ENCODE measurements around the gene BMP6. TPM values are rescaled to one million over a fixed set of nuclear protein-coding genes. Genes with fewer than 3 reads are reported as not detected.

BMP6 gene
- total and polyA plus RNA-seq, 10 of the 15 experiments (the other 5 are each of a cell fraction or from before 2014, with no cell fraction given) = 0.02 to 0.15 (median 0.05) TPM; not detected in 5

DNA sequence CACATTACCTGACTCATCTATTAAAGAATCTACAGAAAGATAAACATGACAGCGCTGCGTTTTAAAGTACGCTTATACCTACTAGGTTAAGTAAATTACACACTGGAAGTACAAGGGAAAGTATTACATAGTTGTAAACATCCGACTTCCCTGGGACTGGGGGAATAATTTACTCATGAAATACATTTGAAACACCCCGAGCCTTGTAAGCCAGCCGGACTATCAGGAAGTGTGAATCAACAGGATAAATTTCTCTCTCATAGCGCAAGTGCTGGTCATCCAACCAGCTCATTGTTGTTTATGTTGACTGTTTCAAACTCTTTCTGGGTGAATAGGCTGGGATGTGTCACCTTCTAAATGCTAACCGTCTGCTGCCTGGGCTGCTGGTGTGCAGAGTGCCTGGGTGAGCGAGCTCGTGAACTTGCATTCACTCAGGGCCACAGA, 4.9 kb downstream of the BMP6 start:
- no peak for ATAC-seq
- ChIA-PET POLR2A (no interaction called here), CTCF (no interaction called here), RAD21 (ENCODE audit: unreplicated experiment) (no interaction called here), SMC1A (ENCODE audit: uncharacterized antibody, unreplicated experiment) (no interaction called here)
- FAIRE-seq = no peak
- Histone ChIP-seq H3K4me2 (ENCODE audit: control insufficient read depth, insufficient read depth) (no peak overlapping the region), H3K27me3 (replicated peaks in 1 of 2; ENCODE audit: control insufficient read depth in 2 of 2, insufficient read depth in 2 of 2, low read length in 1 of 2) (peaks cover 12 to 24% of the 10 kb centered on the region in 2 experiments), H3K36me3 (ENCODE audit: control insufficient read depth in 2 of 2, insufficient read depth in 2 of 2, low read length in 1 of 2) (no peaks in the 10 kb centered on the region), H3K27ac (ENCODE audit: control insufficient read depth, insufficient read depth) (no peak overlapping the region), H3K9me3 (replicated peaks; ENCODE audit: control insufficient read depth, insufficient read depth, low read length) (no peaks in the 10 kb centered on the region), H2AFZ (ENCODE audit: control insufficient read depth, low read depth, low read length) (no peak overlapping the region), H3K9ac (ENCODE audit: control insufficient read depth, insufficient read depth, low read length) (no peak overlapping the region), H3K4me3 (no peak overlapping the region), H3K4me1 (ENCODE audit: control insufficient read depth, insufficient read depth, low read length) (peaks cover 3% of the 10 kb centered on the region; the same call in 1 of the 2 replicates), H4K20me1 (ENCODE audit: control insufficient read depth, insufficient read depth) (no peaks in the 10 kb centered on the region), H3K79me2 (ENCODE audit: control insufficient read depth, insufficient read depth, low read length) (no peaks in the 10 kb centered on the region)
- intact Hi-C loops (cut with micrococcal nuclease; ENCODE audit: unreplicated experiment) = no loop called here
- TF ChIP-seq, protein P1, sequence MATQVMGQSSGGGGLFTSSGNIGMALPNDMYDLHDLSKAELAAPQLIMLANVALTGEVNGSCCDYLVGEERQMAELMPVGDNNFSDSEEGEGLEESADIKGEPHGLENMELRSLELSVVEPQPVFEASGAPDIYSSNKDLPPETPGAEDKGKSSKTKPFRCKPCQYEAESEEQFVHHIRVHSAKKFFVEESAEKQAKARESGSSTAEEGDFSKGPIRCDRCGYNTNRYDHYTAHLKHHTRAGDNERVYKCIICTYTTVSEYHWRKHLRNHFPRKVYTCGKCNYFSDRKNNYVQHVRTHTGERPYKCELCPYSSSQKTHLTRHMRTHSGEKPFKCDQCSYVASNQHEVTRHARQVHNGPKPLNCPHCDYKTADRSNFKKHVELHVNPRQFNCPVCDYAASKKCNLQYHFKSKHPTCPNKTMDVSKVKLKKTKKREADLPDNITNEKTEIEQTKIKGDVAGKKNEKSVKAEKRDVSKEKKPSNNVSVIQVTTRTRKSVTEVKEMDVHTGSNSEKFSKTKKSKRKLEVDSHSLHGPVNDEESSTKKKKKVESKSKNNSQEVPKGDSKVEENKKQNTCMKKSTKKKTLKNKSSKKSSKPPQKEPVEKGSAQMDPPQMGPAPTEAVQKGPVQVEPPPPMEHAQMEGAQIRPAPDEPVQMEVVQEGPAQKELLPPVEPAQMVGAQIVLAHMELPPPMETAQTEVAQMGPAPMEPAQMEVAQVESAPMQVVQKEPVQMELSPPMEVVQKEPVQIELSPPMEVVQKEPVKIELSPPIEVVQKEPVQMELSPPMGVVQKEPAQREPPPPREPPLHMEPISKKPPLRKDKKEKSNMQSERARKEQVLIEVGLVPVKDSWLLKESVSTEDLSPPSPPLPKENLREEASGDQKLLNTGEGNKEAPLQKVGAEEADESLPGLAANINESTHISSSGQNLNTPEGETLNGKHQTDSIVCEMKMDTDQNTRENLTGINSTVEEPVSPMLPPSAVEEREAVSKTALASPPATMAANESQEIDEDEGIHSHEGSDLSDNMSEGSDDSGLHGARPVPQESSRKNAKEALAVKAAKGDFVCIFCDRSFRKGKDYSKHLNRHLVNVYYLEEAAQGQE (IDR thresholded peaks at IDR 0.05; ENCODE audit: low read depth, low read length) = no peak
- TF ChIP-seq CHD2 (IDR thresholded peaks at IDR 0.05; ENCODE audit: borderline replicate concordance, low read depth, low read length) = no peak
- in situ Hi-C loops (cut with MboI) = no loop called here
- WGBS (ENCODE audit: insufficient coverage, insufficient replicate concordance, low lambda C conversion rate, missing lambda C conversion rate) = 43% methylated on average over 10 of the region's 10 CpGs
- BruUV-seq (replicated peaks) = no TSS peak
- no peak for DNase-seq (ENCODE audit: low read depth, low spot score)

DNA sequence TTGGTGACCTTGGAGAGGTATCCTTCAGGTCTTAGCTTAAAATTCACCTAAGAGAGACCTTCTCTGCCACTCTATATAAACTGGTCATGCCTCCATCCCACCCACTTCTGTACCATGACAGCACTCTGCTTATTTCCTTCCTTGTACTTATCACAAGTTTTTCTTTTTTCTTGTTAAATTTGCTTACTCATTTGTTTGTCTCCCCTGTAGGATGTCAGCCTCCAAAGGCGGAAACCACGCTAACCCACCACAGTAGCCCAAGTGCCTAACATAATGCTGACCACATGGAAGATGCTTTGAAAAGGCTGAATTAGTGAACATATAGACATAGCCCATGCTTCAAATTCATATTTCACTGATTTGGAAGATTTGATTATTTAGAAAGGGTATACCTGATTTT, 5.4 kb downstream of the BMP6 start:
- Histone ChIP-seq H3K9me3 (replicated peaks; ENCODE audit: control insufficient read depth, insufficient read depth, low read length) (no peaks in the 10 kb centered on the region), H3K36me3 (ENCODE audit: control insufficient read depth in 2 of 2, insufficient read depth in 2 of 2, low read length in 1 of 2) (no peaks in the 10 kb centered on the region), H2AFZ (ENCODE audit: control insufficient read depth, low read depth, low read length) (no peak overlapping the region), H3K4me3 (no peak overlapping the region), H3K27ac (ENCODE audit: control insufficient read depth, insufficient read depth) (no peak overlapping the region), H3K9ac (ENCODE audit: control insufficient read depth, insufficient read depth, low read length) (no peak overlapping the region), H3K4me1 (ENCODE audit: control insufficient read depth, insufficient read depth, low read length) (peaks cover 3% of the 10 kb centered on the region; the same call in 1 of the 2 replicates), H3K79me2 (ENCODE audit: control insufficient read depth, insufficient read depth, low read length) (no peaks in the 10 kb centered on the region), H3K27me3 (replicated peaks in 1 of 2; ENCODE audit: control insufficient read depth in 2 of 2, insufficient read depth in 2 of 2, low read length in 1 of 2) (peaks cover 9 to 20% of the 10 kb centered on the region in 2 experiments), H3K4me2 (ENCODE audit: control insufficient read depth, insufficient read depth) (no peak overlapping the region), H4K20me1 (ENCODE audit: control insufficient read depth, insufficient read depth) (no peaks in the 10 kb centered on the region)
- intact Hi-C loops (cut with micrococcal nuclease; ENCODE audit: unreplicated experiment) (no loop called here), in situ Hi-C loops (cut with MboI) (no loop called here)
- no TSS peak for BruUV-seq (replicated peaks)
- ChIA-PET POLR2A (no interaction called here), SMC1A (ENCODE audit: uncharacterized antibody, unreplicated experiment) (no interaction called here), RAD21 (ENCODE audit: unreplicated experiment) (interaction anchor here (0.8 kb wide), 1 partner anchor 8 kb away, joined by 3 read pairs; no protein-coding TSS in a partner anchor), CTCF (interaction anchor here (1.1 kb wide), 1 partner anchor 488 kb away, joined by 3 read pairs; no protein-coding TSS in a partner anchor)
- FAIRE-seq = no peak
- no peak for DNase-seq (ENCODE audit: low read depth, low spot score)
- TF ChIP-seq, protein P2, sequence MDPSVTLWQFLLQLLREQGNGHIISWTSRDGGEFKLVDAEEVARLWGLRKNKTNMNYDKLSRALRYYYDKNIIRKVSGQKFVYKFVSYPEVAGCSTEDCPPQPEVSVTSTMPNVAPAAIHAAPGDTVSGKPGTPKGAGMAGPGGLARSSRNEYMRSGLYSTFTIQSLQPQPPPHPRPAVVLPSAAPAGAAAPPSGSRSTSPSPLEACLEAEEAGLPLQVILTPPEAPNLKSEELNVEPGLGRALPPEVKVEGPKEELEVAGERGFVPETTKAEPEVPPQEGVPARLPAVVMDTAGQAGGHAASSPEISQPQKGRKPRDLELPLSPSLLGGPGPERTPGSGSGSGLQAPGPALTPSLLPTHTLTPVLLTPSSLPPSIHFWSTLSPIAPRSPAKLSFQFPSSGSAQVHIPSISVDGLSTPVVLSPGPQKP (IDR thresholded peaks at IDR 0.05; ENCODE audit: low read depth, low read length) = no peak
- TF ChIP-seq MEF2B (IDR thresholded peaks at IDR 0.05; ENCODE audit: partially characterized antibody, poor library complexity, severe bottlenecking) = no peak
- no peak for TF ChIP-seq RUNX3 (IDR thresholded peaks at IDR 0.05; ENCODE audit: low read length)
- no peak for ATAC-seq
- 98% methylated on average over 2 of the region's 2 CpGs for WGBS (ENCODE audit: insufficient coverage, insufficient replicate concordance, low lambda C conversion rate, missing lambda C conversion rate)
